ENCODE measurements around the gene CREB5. TPM values are rescaled to one million over a fixed set of nuclear protein-coding genes. Genes with fewer than 3 reads are reported as not detected.
A peak's percentile ranks its signal among the peaks of the same experiment; 100 is the strongest.

The CREB5 gene
- total and polyA plus RNA-seq, 11 donors: 7.6 to 38.7 (median 15.2) TPM

- H3K9me3 ChIP-seq: no peaks in the 10 kb centered on the region
- H3K4me1 ChIP-seq: peaks cover 0 to 44% (median 8%) of the 10 kb centered on the region in 12 donors
- H3K27me3 ChIP-seq: no peaks in the 10 kb centered on the region
- no peak for TF ChIP-seq POLR2A (IDR thresholded peaks at IDR 0.05)
- TF ChIP-seq, protein P1, sequence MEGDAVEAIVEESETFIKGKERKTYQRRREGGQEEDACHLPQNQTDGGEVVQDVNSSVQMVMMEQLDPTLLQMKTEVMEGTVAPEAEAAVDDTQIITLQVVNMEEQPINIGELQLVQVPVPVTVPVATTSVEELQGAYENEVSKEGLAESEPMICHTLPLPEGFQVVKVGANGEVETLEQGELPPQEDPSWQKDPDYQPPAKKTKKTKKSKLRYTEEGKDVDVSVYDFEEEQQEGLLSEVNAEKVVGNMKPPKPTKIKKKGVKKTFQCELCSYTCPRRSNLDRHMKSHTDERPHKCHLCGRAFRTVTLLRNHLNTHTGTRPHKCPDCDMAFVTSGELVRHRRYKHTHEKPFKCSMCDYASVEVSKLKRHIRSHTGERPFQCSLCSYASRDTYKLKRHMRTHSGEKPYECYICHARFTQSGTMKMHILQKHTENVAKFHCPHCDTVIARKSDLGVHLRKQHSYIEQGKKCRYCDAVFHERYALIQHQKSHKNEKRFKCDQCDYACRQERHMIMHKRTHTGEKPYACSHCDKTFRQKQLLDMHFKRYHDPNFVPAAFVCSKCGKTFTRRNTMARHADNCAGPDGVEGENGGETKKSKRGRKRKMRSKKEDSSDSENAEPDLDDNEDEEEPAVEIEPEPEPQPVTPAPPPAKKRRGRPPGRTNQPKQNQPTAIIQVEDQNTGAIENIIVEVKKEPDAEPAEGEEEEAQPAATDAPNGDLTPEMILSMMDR (IDR thresholded peaks at IDR 0.05): no peak
- no peaks in the 10 kb centered on the region for H3K36me3 ChIP-seq
- intact Hi-C loops (cut with DNase I): loop anchor here in 6 of 10 donors (5.0 to 10.0 kb wide), 6 partner anchors 50 to 287 kb away; no protein-coding TSS in a partner anchor
- no peak overlapping the region for H3K4me3 ChIP-seq
- DNase-seq: no peak
- 91 to 97% (median 95%) methylated on average over 5 of the region's 5 CpGs for WGBS, 4 donors
- no peak for ATAC-seq
- no peak overlapping the region for H3K27ac ChIP-seq
Observed at GRCh38 chr7:28681693-28682310, 269.5 kb downstream of the CREB5 start.

- Histone ChIP-seq H3K27ac (no peak overlapping the region), H3K4me1 (peaks cover under 1 to 53% (median 13%) of the 10 kb centered on the region in 12 donors), H3K9me3 (no peaks in the 10 kb centered on the region), H3K27me3 (no peaks in the 10 kb centered on the region), H3K36me3 (no peaks in the 10 kb centered on the region), H3K4me3 (no peak overlapping the region)
- peak in 2 of 5 donors; percentile 40 to 51 for DNase-seq
- ATAC-seq: no peak
- intact Hi-C loops (cut with DNase I): loop anchor here in 6 of 10 donors (5.0 to 10.0 kb wide), 6 partner anchors 50 to 288 kb away; no protein-coding TSS in a partner anchor
- 72 to 82% (median 78%) methylated on average over 8 of the region's 8 CpGs for WGBS, 4 donors
- TF ChIP-seq POLR2A (IDR thresholded peaks at IDR 0.05): no peak
- TF ChIP-seq, protein P1 (IDR thresholded peaks at IDR 0.05): no peak
Observed at GRCh38 chr7:28682801-28683200, 270.5 kb downstream of the CREB5 start.

- DNase-seq (no peak), ATAC-seq (no peak)
- TF ChIP-seq, protein P1 (IDR thresholded peaks at IDR 0.05): no peak
- no peak for TF ChIP-seq POLR2A (IDR thresholded peaks at IDR 0.05)
- Histone ChIP-seq H3K4me1 (peaks cover 7 to 50% (median 31%) of the 10 kb centered on the region in 12 donors), H3K4me3 (peak overlapping the region in 3 of 12 donors; percentile 58 to 63 (median 60)), H3K9me3 (no peaks in the 10 kb centered on the region), H3K36me3 (no peaks in the 10 kb centered on the region), H3K27ac (peak overlapping the region in 10 of 12 donors; percentile 80 to 96 (median 90)), H3K27me3 (no peaks in the 10 kb centered on the region)
- WGBS, 4 donors: 52 to 72% (median 62%) methylated on average over 5 of the region's 5 CpGs
- intact Hi-C loops (cut with DNase I): loop anchor here (5.0 to 10.0 kb wide), 11 partner anchors 48 to 290 kb away; partner anchors contain the start of gene CREB5 (in 2 of the 10)
Observed at GRCh38 chr7:28684650-28685241, 272.4 kb downstream of the CREB5 start.

GRCh38 chr7:28685242-28685643 is 272.9 kb downstream of the CREB5 start:
- DNase-seq (peak; percentile 40 to 63 (median 52)), ATAC-seq (peak in 3 of 4 donors; percentile 1 to 8 (median 1))
- no peaks in the 10 kb centered on the region for H3K27me3 ChIP-seq
- peaks cover 7 to 50% (median 32%) of the 10 kb centered on the region in 12 donors for H3K4me1 ChIP-seq
- intact Hi-C loops (cut with DNase I): loop anchor here (5.0 to 10.0 kb wide), 9 partner anchors 47 to 290 kb away; partner anchors contain the start of gene CREB5 (in 2 of the 10)
- H3K9me3 ChIP-seq: no peaks in the 10 kb centered on the region
- no peaks in the 10 kb centered on the region for H3K36me3 ChIP-seq
- H3K4me3 ChIP-seq: peak overlapping the region in 9 of 12 donors; percentile 39 to 65 (median 58)
- peak overlapping the region; percentile 8 to 96 (median 88) for H3K27ac ChIP-seq
- 31 to 37% (median 33%) methylated on average over 7 of the region's 7 CpGs for WGBS, 4 donors
- TF ChIP-seq POLR2A (IDR thresholded peaks at IDR 0.05): no peak
- TF ChIP-seq, protein P1 (IDR thresholded peaks at IDR 0.05): no peak
